HTERT RPE-1 (cell line): Measurements from ENCODE around the gene PSMD6.

Source experiments
- in situ Hi-C: fragments of 300-500 bp; cut with MboI; formaldehyde crosslinking; loops from 4 replicates; pipeline ENCODE4 v1.14.3; 2020; ENCODE audit warnings: low sequenced_read_pairs

Gene PSMD6

DNA sequence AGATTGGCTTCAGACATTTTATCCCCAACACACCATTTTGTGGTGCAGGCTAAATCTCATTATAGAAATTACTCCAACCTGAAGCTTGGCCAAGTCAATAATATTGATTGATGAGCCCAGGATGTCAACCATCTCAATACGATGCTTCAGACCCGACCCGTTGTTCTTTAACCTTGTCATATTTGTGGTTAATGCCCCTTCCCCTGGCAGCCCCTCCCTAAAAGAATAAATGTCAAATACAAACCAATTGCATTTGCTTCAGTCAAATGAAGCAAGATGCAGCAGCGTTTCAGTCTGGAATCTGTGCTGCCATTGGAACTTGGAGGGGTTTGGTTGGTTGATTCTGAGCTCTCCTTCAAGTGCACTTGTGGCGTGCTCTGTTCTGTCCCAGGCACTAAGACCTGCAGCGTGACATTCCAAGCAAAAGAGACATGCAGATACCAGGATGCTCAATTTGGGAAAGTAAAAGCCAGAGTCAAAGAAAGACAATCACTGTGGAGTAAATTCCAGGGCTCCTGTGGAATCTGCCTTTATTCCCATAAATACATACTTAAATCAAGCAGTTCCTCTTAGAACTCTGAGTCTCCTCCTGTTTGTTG, 23.8 kb upstream of the PSMD6 start:
- in situ Hi-C loops, result loop anchor here (25.0 kb wide), 1 partner anchor 415 kb away; no protein-coding TSS in a partner anchor

DNA sequence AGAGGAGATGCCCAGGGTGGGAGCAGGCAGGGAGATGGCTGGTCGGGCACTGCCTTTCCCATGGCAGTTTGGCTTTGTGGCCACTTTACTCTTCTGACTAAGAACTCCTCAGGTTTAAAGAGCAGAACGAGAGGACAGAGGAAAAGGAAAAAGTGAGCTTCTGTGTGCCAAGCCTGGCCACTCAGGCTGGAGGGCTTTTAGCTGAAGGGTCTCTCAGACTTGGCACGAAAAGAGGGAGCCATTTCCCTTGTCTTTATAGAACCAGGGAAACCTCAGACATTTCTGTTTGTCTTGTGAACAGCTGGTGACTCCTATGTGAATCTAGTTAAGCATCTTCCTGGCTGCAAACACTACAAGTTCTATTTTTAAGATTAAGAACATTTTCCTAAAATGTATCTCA, 23.3 kb upstream of the PSMD6 start:
- in situ Hi-C loops, result loop anchor here (25.0 kb wide), 1 partner anchor 416 kb away; no protein-coding TSS in a partner anchor

DNA sequence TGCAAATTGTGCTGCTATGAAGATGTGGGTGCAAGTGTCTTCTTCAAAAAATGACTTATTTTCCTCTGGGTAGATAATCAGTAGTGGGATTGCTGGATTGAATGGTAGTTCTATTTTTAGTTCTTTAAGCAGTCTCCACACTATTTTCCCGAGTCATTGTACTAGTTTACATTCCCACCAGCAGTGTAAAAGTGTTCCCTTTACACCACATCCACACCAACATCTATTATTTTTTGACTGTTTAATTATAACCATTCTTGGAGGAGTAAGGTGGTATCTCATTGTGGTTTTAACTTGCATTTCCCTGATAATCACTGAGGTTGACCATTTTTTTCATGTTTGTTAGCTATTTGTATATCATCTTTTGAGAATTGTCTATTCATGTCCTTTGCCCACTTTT, 19.7 kb upstream of the PSMD6 start:
- in situ Hi-C loops, result loop anchor here (25.0 kb wide), 1 partner anchor 419 kb away; no protein-coding TSS in a partner anchor

DNA sequence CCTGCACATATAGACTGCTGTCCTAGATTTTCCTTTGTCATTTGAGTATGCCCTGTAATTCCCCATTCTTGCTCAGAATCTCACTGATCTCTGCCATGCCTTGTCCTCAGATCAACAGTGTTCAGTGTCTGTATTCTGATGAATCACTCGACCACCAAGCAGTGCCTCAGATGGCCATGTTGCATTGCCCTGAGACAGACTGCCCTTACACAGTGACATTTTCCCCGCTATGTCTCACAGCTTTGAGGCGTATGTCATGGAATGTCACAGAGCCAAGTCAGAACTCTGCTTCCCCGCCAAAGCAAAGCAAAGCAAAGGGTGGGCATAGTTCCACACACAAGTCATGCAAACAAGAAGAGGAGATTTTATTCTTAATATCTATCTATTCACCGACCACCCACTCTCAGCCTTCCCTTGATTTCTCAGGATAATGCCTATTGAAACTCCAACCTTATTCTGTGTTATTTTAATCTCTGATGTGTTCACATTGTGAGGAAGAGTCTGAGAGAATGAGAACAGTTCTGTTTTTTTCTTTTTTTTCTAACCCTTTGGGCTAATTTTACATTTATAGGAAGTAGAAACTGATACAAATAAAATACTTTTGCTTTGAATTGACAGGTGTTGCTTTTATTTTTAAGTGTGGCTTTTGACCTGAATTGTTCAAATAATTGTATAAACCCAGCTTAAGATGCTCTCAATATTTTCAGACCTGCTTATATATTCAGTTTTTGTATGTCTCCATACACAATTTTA, 16.9 kb upstream of the PSMD6 start:
- in situ Hi-C loops, result loop anchor here (25.0 kb wide), 1 partner anchor 422 kb away; no protein-coding TSS in a partner anchor

DNA sequence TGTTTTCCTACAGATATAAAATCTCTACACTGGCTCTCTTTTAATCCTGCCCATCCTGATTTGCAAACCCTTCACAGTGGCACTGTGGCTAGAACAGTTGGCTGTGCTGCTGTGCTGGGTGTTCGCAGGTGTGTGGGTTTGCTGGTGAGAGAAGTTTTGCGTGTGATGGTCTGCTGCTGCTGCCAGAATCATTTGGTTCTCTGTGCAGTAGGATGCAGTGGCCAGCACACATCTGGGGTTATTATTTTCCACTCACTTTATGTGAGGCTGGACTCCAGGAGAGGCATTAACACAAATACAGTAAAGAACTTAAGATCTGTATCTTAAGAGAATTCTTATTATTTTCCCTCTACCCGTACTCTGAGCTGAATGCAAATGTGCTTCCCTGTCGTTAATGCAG, 16.0 kb upstream of the PSMD6 start:
- in situ Hi-C loops, result loop anchor here (25.0 kb wide), 1 partner anchor 423 kb away; no protein-coding TSS in a partner anchor

DNA sequence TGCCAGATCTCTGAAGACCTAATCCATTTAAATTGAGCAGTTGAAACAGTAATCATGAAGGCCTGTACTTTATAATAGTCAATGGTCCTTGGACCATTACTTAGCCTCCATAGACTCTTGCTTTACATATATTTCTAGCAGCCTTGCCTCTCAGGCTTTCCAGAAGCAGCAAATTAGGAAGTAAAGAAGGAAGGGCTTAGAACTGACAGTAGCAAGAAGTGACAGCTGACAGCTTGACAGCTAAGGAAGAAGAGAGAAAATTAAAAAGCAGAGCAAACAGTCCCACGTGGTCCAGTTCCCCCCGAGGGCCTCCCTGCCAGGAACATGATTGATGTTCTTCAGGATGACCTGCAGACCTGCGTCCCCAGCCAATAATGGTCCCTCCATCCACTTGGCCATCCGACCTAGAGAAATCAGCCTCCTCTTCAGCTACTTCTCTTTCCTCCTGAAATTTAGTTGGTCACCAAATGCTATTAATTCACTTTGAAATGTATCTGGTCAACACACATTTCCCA, 15.0 kb upstream of the PSMD6 start:
- in situ Hi-C loops, result loop anchor here (25.0 kb wide), 1 partner anchor 424 kb away; no protein-coding TSS in a partner anchor

DNA sequence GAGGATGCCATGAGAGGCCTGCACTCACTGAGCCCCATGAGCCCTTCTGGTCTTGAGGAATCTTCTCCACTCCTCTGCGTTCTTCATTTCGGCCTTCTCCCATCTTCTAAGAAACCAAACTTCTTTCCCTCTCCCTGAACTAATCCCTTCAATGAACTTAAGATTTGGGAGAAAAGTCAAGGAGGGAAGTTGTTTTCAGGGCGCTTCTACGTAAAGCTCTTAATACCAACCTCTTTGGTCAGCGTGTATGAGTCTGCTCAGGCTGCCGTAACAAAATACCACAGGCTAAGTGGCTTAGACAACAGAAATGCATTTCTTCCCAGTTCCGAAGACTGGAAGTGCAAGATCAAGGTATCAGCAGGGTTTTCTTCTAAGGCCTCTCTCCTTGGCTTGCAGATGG, 13.8 kb upstream of the PSMD6 start:
- in situ Hi-C loops, result loop anchor here (25.0 kb wide), 1 partner anchor 425 kb away; no protein-coding TSS in a partner anchor

DNA sequence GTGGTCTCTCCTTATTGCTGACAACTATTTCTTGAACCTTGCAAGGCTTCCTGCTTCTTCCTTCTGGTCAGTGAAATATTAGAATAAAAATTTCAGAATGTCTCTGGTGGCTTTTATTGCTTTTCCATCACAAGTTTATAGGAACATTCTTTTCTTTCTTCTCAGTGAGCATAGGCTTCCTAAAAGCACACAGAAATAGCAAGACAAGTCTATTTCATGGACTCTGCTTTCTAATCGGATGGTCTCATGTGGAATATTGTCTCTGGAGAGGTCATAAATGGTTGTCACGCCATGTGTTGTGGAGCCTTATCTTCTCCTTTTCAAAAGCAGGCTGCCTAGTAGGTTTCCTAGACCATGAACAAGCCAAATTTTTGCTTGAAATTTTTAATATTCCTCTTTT, 9.8 kb upstream of the PSMD6 start:
- in situ Hi-C loops, result loop anchor here (25.0 kb wide), 1 partner anchor 429 kb away; no protein-coding TSS in a partner anchor

DNA sequence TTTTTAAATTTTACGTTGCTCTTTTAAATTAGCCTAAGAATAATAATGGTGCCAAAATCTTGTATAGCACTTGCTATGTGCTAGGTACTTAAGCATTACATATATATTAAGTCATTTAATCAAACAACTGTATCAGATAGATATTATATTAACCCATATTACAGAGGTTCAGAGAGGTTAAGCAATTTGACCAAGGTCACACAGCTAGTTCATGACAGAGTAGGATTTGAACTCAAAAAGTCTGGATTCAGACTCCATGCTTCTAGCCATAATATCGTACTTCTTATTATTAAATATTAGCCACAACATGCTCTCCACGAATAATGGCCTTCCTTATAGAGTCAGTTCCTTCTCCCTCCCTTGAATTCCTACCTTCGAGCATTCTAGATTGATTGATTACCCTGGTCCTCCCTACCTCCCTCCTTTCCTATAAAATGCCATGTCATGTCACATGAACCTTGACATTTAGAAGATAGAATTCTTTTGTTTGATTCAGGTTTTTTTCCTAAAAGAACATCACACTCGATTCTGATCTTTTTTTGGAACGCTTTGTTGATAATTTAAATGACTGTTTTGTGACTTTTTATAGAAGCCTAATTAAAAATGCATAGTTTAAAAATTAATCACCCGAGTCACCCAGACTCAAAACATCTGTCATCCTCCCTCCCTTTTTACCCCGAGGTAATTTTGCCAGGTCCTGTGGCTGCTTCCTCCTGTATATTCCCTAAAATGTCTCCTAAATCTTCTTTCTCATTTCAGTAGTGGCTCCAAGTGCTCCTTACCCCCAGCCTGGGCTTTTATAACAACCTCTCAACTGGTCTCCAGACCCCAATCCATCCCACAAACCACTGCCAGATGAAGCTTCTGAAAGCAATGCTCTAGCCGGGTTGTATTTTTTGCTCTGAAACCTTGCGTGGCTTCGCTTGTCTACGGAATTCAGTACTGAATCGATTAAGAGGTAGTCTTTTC, 8.5 kb upstream of the PSMD6 start:
- in situ Hi-C loops, result loop anchor here (25.0 kb wide), 1 partner anchor 430 kb away; no protein-coding TSS in a partner anchor

DNA sequence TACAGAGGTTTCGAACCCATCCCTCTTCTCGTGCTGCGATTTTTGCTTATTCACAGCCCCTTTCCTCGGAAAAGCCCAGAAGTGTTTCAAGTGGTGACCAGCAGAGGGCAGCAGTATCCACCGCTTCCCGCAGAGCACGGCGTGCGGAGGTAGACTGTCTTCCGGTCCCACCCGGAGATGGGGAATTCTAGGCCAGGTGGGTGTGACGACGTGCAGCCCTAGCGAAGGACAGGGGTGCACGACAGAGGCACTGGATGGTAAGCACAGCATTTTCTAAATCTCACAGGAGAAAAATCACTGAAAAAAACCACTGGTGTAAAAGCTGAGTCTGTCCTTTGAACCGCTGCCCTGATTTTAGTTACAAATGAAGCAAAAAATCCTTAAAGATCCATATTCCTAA, 7.4 kb upstream of the PSMD6 start:
- in situ Hi-C loops, result loop anchor here (25.0 kb wide), 1 partner anchor 432 kb away; no protein-coding TSS in a partner anchor

DNA sequence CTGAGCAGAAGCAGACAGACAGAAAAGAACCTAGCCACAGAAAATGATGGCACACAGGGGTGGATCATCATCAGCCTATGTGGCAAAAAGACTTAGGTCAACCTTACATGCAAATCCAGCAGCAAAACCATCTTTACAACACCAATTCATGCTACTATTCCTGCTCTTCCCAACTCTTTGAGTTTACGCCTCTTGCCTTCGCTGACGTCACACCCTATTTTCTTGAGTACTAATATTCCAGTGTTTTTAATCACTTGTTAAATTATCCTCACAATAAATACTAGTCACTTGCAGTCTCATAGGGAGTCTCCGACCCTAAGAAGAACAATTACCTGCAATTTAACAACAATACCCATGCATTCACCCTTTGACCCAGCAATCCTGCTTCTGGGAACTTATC, 6.0 kb upstream of the PSMD6 start:
- in situ Hi-C loops, result loop anchor here (25.0 kb wide), 1 partner anchor 433 kb away; no protein-coding TSS in a partner anchor

DNA sequence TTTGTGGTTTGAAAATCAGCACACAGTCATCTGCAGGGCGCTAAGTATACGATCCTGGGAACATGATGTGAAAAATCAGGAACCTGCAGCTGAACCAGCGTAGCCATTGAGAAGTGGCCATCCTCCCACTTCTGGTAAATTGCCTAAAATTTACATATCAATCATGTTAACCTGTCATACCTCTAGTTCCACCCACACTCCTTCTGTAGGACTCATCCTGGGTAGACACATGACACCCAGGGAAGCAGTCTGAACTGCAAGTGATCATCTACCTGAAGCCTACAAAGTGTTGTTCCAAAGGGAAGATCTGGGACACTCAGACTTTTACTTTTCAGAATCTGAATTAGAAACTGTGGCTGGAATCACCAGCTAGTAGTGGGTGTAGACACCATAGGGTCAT, 5.5 kb upstream of the PSMD6 start:
- in situ Hi-C loops, result loop anchor here (25.0 kb wide), 1 partner anchor 434 kb away; no protein-coding TSS in a partner anchor

DNA sequence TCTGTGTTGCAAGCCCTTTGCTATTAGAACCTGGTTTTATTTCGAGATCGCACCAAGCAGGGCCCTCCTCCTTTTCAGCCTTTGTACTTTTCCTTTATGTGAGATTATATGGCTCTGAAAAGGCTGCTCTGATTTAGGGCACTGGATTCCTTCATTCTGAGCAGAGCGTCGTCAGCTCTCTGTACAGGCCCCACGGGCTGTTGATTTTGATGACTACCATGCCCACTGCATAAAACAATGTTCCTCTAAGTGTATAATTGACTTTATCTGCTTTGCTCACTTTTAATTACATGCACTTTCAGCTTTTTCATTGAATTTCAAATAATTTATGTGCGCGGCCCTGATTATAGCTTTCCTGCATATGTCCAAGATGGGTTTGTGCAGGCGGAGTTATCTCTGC, 4.4 kb upstream of the PSMD6 start:
- in situ Hi-C loops, result loop anchor here (25.0 kb wide), 1 partner anchor 435 kb away; no protein-coding TSS in a partner anchor

DNA sequence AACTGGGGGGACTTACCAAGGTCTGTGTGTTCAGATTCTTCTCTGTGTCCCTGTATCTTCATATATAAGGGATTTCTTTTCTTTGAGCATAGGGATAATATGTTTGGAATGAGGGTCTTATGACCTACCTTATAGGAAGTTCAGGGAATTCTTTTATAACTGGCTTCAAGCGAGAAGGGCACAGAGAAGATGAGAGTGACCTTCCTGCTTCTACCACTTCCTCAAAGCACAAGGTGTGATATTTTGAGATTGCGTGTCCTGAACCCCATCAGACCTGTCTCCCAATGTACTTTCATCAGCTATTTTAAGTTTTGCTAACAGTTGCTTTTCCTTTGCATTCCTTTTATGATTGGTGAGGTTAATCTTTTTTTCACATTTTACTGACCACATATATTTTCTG, 3.1 kb upstream of the PSMD6 start:
- in situ Hi-C loops, result loop anchor here (25.0 kb wide), 1 partner anchor 436 kb away; no protein-coding TSS in a partner anchor

DNA sequence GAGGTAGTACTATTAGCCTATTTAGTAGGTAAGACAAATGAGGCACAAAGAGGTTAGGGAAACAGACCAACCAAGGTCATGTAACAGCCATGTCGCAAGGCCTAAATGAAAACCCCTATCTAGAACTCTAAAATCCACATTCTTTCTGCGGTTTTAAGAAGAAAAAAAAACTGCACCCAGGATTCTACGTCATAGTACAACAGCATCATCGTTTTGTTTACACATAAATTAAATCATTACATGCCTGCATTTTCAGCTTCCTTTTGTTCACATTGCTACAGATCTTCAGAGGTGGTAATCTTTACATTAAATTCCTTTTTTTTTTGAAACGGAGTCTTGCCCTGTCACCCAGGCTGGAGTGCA, 548 bp upstream of the PSMD6 start:
- in situ Hi-C loops, result no loop called here

DNA sequence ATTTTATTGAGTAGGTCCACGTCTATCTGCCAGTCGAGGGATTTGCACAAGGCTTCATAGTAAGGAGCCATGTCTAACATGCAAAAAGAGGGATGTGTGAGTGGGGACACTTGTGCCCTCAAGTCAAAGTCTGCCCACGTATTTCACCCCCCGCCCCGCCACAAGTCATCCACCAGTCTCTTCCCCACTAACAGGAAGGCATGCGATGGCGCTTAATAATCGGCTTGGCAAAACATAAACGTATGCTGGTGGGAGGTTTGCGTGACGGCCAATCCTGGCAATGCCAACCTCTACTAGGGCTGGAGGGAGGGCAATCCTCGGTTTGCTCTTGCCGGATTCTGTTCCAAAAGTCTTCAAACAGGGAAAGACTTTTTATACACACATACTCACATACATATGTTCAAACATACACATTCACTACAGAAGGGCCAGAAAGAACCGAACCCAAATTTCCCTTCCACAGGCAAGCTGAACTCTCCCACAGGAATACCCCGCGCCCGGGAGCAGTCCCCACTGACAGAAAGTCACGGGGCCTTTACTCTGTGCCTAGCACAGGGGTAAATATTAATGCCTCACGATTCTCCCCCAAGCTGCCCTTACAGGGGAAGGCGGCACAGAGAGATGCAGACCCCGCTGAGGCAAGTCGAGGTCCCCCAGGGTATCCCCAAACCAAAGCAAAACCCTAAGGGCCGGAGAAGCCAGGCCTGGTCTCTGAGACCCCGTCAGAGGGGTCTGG, 675 bp downstream of the PSMD6 start:
- in situ Hi-C loops, result no loop called here

DNA sequence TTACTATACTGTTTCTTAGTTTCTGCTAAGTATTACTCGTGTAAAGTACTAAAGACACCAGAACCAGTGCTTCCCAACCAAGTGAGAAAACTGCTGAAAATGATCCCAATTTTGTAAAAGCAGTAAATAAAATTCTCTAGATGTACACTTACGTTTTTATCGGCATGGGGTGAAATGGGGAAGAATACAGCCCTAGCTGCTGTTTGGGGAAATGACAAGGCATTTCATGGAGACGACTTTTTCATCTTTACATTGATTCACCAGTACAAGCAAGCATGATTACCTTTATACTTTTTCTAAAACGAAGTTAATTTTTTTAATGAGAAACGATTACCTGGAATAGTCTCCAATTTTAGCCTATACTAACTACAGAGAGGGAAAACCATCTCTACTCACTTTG, 1.4 kb downstream of the PSMD6 start:
- in situ Hi-C loops, result no loop called here

DNA sequence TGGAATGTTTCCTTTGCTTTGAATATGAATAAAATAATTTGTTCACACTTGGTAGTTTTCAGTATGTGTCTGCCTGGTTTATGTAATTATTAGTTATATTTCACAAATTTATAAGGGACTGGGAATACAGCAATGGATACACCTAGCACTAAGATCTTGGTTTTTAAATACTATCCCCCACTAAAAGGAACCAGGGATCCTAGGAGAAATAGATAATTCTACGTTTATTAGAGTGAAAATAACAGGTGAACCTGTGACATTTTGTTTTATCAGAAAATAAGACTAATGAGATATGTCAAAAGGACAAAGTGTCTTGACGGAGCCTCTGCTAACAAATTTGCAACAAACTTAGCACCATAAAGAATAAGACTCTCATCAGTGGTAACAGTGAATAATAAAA, 3.4 kb downstream of the PSMD6 start:
- in situ Hi-C loops, result no loop called here

DNA sequence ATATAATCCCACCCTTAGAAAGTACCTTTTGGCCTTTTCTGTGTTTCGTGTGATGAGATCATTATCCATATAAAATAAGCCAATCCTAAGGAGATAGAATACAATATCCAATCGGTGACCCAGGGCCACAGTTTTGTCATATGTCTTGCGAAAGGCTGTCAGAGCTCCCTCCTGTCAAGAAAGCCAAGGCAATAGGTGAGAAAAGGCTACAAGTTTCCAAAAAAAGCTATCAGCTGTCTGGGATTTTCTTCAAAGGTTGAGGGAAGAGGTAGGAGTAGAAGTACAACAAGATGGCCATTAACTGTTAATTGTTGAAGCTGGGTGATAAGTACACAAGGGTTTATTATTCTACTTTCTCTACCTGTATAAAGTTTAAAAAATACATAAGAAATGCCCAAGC, 4.0 kb downstream of the PSMD6 start:
- in situ Hi-C loops, result no loop called here
